HG03108 (cell line): ENCODE results near the gene OR5B21.

Source experiments
- ATAC-seq: cut with Tn5 transposase; IDR thresholded peaks from one replicate; pipeline ENCODE4 v1.9.1; 2021; ENCODE audit warnings: moderate library complexity; ENCODE audit not compliant: unreplicated experiment

Gene OR5B21

DNA sequence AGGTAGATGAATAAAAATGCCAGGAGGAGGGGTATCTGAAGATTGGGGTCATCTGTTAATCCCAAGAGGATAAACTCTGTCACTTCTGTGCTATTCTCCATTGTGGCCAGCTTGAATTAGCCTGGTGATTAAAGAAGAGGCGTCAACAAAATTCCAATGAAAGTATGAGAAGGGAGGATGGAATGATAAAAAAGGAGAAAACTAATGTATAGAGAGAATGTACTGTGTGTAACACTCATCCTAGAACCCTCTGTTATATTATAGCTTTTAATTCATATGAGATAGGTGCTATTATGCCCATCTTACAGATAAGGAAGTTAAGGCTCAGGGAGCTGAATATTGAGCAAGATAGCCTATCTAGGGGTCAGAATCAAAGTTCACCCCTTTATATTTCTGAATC lies at the start of gene OR5B21:
OR5B21 (minus strand) TSS at position 101 of the 400 bp plus-strand sequence; CDS start at position 101, 0 bp downstream.
- no peak for ATAC-seq

DNA sequence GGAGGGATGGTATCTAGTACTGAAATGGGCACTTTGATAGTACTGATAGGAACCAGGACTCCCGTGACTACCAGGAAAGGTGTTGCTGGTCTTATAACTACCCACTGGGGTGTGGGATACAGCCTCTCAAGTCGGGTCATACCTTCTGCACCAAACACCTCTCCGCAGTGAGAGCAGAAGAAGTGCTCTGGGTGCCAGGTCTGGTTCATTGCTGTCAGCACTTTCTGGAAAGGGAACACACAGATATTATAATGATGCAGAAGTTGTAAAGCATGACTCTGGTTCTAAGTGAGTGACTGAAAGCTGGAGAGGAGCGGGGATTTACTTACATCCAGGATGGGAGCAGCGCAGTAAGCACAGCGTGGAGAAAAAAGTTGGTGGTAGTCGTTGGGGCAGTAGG lies 41.7 kb upstream of the OR5B21 start:
- ATAC-seq: no peak

DNA sequence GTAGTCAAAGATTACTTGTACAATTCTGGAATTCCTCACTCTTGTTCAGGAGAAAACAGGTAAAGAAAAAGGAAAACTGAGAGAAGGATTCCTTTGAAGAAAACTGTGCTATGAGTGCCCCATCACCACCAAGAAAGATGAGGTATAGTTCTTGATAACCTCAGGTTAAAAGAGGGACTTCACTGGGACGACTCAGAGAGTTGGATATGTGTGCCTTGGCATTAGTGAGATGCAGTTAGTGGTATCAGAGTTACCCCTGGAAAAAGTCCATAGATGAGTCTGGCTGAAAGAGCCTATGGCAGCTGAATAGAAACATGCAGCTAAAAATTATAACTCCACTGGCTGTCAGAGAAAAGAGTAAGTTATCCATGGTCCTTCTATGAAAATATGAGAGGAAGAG lies 38.9 kb upstream of the OR5B21 start:
- ATAC-seq: no peak

DNA sequence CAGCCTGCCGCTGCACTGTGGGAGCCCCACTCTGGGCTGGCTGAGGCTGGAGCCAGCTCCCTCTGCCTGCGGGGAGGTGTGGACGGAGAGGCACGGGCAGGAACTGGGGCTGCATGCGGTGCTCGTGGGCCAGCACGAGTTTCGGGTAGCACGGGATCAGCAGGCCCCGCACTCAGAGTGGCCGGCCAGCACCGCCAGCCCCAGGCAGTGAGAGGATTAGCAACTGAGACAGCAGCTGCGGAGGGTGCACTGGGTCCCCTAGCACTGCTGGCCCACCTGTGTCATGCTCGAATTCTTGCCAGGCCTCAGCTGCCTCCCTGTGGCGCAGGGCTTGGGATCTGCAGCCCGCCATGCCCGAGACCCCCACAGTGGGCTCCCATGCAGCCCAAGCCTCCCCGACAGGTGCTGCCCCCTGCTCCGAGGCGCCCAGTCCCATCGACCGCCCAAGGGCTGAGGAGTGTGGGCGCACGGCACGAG lies 24.0 kb upstream of the OR5B21 start:
- no peak for ATAC-seq

- no peak for ATAC-seq
Measured at GRCh38 chr11:58530236-58530635, 22.3 kb upstream of the OR5B21 start.

DNA sequence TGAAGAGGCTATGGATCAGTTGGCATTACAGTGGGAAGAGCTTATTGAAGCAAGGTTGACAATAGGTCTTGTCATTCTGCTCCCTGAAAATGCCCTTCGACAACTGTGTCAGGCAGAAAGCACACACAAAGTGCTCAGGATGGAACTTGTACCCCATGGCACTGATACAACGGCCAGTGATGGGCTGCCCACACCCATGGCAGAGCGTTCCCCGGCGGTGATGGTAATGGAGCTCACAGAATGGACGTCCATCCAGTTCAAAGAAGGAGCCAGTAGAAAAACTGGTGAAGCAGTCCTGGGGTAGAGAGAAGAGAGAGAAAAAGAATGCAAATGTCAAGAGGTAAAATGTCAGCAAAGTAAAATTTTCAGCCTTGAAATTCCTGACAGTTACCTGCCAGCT lies 19.5 kb upstream of the OR5B21 start:
- ATAC-seq: no peak

DNA sequence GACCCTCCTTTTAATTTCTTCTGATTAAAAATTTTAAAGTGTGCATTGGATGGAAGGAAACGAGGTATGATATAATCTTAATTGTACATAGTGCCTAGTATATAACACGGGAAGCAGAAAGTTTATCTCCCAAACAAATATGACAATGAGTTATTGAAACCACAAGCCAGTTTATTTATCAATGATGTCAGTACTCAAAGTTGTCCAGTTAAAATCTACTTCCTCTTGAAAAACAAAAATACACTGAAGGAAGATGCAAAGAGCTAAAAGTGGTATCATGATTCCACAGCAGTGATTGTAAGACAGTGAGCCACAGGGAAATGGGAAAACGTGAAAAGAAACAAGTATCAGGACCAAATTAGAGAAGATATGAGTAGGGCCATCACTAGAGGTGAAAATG lies 18.8 kb upstream of the OR5B21 start:
- no peak for ATAC-seq

DNA sequence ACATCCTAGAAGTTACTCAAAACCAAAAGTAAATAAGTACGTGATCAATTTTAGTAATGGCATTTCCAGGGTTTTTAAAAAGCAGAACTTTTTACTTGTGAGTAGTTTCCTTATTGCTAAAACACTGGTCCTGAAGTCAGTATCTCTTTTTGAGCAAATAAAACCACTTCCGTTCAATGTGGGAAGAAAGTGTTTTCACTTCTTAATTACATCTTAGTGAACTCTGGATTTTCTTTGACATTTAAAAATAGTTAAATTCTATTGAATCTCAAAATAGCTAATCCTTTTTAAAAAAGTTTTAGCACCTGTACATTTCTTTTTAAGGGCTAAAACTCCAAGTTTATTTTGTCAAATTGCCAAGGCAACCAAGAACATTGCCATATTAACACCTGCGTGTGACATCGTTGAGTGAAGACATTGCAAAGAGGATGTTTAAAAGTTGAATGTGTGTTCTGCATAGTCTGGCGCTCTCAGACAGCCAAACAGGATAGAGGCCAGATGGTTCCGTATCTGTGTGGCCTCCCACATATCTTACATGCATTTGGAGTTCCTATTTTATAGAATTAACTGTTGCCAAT lies 17.2 kb upstream of the OR5B21 start:
- ATAC-seq: peak; percentile 80

GRCh38 chr11:58524232-58525036 lies 16.5 kb upstream of the OR5B21 start:
- peak; percentile 27 for ATAC-seq

DNA sequence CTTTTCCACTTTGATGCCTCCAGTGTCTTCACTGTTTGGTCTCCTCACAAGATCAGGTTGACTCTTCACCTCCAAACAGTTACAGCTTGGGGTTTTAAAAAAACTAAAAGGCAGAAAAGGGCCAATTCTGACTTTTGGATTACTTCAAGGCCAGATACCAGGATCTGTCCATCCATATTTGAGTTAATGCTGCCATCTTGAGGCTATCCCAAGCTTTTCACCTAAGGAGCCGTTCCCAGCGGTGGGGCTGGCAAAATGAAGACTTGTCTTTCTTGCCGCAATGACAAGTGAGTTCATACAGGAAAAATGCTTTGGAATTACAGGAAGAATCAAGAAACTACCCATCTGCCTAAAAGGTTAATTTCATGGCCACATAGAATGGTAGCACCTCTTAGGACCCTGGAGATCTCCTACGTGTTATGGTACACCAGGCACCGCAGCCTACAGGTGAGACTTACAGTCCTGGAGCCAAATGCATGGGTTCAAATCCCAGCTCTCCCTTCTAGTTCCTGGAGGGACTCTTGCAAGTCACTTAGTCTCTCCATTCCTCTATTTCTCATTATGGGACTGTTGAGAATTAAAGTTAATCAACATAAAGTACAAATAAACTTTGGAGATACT lies 6.0 kb upstream of the OR5B21 start:
- no peak for ATAC-seq

- no peak for ATAC-seq
Measured at GRCh38 chr11:58511636-58512035, 3.7 kb upstream of the OR5B21 start.

DNA sequence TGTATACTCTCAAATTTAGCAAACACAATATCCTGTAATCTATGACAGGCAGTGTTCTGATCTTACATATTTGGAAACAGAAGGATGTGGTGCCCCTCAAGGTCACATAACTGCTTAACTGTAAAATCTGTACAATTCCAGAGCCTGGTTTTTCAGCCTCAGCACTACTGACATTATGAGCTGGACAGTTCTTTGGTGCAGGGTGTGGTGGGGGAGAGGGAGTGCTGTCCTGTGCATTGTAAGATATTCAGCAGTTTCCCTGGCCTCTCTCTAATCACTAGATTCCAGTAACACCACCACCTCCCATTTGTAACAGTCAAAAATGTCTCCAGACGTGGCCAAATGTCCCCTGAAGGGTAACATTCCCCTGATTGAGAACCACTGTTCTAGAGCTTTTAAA lies 1.8 kb upstream of the OR5B21 start:
- no peak for ATAC-seq

DNA sequence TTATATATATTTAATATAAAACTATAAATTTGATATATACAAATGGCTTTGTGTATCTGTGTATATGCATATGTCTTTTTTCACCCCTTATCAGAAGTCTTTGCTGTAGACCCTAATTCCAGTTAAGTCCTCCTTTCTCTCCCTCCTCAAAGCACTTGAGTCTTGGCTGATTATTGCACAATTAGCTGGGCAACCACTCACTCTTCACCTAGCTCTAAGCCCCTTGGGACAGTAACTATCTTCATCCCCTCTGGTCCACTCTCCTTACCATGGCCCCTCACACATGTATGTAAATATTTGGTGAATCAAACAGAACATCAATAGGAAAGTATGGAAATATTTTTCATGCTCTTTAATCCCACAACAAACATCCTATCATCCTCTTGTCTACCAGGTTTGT lies 909 bp upstream of the OR5B21 start:
- ATAC-seq: no peak

GRCh38 chr11:58507355-58507754 lies 550 bp downstream of the OR5B21 start:
- no peak for ATAC-seq

DNA sequence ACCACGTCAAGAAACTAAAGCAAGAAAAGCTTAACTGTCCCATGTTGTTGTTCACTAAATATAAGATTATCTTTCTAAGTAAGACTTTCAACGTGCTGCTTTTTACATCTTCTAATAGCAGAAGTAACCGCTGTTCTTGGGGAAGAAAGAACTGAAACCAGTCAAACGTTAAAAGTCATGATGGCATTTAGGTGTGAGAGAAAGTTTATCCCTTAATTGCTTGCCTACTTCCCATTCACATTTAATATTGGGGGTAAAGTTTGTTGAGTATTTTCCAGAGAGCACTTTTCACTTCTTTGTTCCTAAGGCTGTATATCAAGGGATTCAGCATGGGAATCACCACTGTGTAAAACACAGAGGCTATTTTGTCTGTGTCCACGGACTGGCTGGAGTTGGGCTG lies 970 bp downstream of the OR5B21 start:
- ATAC-seq: no peak

GRCh38 chr11:58505849-58506248 lies 2.1 kb downstream of the OR5B21 start:
- ATAC-seq: no peak

DNA sequence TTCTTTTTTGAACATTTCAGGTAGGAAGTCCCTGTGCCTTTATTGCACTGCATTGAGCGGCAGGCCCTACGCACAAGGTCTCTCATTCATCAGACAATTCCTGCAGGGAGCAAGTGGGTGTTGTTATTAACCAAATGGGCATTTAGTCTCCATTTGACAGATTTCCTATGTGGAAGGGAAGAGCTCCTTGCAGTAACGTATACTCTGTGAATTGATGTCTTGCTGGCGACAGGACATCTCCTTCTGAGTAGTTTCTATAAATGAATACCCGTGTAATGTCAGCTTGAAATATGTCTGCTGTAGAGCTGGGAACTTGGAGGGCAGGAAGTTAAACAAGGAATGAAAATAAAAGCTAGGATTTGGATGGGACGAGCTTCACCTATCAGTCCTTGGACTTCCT lies 3.7 kb downstream of the OR5B21 start:
- no peak for ATAC-seq

DNA sequence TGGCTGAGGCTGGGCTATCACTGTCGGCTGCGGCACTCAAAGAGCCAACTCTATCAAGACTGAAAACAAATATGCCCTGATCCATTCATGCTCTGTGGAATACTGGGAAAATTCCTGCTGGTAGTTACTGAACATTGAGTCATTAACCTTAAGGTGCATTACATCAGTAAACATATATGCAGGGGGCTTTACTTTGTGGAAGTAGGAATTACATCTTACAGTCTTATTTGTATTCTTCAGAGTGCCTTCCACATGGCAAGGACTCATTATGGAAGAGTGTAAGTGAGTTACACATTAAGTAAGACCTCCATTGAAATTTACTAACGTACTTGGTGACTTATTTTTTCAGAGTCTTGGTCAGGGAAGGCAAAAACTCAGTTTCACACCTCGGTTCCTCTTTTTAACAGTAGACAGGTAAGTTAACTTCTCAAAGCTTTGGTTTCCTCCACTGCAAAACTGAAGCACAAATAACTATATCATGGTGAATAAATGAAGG lies 4.5 kb downstream of the OR5B21 start:
- peak; percentile 97 for ATAC-seq

- no peak for ATAC-seq
Measured at GRCh38 chr11:58502004-58502403, 5.9 kb downstream of the OR5B21 start.

DNA sequence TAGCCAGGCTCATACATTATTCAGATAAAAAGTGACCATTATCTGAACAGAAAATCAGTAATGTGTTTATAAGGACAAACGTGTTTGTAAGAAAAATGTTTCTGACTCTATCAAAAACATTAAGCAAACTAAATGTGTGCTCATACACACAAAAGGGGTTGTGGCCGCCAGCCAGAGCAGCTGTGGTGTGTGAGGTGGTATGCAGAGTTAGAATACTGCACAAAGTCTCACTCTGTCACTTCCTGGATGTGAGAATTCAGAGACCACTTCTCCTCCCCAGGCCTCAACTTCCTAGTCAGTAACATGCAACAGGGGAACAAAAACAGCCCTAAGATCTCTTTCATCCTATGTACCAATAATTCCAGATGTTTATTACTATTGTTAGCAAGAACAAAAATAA lies 9.4 kb downstream of the OR5B21 start:
- ATAC-seq: no peak

DNA sequence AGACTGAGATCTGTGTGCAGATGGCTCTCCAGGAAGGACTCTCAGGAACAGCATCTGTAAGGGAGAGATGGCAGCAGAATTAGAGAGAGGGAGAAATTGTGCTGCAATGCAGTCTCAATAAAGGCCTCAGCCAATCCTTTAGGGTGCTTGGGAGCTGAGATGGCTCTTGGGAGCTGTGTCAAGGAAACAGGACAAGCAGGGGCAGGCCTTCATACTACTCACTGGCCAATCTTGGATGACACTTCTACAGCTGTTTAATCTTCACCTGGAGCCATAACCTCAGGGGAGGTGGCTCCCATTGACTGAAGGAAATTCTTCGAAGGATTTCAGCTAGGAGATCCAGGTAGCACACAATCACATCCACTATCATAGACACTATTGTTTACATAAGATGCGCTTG lies 10.0 kb downstream of the OR5B21 start:
- ATAC-seq: no peak

GRCh38 chr11:58495906-58496305 lies 12.0 kb downstream of the OR5B21 start:
- ATAC-seq: no peak
